AG08395 (cell line): Measurements from ENCODE around the gene CD9.
"Not testable (repeated sequence)": the region's sequence is repeated elsewhere in the genome, so short reads cannot be mapped to it uniquely, and the experiment has no call there.

Source experiments
- DNase-seq: peaks from one replicate; pipeline ENCODE4 v3.0.0; 2012; ENCODE audit warnings: mixed read lengths, low spot score

CD9 gene

GRCh38 chr12:6180268-6181051 is 19.7 kb upstream of the CD9 start:
- peak; percentile 62 for DNase-seq

GRCh38 chr12:6181166-6181565 is 19.0 kb upstream of the CD9 start:
- no peak for DNase-seq

DNA sequence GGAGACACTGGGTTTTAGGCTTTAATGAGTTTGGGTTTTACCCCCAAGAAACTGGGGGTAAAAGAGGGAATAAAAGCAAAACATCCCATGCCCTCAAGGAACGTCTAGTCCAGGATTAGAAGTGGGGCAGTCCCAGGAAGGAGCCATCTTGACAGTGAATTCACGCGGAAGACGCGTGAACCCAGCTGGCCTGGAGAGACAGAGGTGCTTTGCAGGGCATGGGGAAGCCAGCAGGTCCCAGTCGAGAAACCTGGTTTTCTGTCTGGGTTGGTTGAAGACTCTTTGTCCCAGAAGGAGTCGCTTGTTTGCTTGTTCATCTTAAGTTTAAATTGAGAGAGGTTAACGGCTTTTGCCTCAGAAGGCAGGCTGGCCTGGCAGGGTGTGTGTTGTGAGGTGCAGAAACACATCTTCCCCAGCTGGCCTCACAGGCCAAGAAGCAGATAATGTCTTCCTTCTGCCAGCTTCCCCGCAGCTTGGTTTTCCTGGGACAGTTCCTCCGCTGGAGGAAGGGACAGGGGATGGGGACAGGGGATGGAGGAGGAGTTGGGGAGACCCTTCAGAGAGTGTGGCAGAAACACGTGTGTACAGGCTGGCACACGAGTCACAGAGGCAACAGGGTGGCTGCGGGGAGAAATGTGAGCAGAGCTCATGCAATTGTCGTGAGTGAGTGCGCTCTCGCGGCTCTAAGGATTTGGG is 18.5 kb upstream of the CD9 start:
- DNase-seq: no peak

DNA sequence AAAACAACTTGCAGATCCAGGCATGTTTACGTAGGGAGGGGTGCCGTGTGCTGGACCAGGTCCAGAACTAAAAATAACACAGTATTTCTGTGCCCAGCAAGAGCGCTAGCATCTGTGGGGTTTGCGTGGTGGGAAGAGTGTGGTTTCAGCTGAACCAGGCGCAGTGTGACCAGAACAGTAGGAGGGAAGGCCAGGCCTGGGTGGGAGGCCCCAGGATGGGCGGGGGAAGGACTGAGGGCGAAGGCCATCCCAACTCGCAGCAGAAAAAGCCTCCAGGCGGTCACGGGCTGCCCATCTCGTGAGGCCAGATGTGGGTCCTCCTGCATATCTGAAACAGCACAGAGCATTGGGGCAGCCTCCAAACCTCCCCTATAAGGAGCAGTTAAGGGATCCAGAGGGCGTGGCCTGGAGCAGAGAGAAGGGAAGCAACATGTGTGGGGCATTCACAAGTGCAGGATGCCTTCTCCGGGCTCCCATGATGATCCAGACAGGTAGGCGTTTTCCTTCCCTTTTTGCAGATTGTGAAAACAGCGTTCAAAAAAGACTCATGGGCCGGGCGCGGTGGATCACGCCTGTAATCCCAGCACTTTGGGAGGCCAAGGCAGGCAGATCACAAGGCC is 17.8 kb upstream of the CD9 start:
- peak; percentile 80 for DNase-seq

DNA sequence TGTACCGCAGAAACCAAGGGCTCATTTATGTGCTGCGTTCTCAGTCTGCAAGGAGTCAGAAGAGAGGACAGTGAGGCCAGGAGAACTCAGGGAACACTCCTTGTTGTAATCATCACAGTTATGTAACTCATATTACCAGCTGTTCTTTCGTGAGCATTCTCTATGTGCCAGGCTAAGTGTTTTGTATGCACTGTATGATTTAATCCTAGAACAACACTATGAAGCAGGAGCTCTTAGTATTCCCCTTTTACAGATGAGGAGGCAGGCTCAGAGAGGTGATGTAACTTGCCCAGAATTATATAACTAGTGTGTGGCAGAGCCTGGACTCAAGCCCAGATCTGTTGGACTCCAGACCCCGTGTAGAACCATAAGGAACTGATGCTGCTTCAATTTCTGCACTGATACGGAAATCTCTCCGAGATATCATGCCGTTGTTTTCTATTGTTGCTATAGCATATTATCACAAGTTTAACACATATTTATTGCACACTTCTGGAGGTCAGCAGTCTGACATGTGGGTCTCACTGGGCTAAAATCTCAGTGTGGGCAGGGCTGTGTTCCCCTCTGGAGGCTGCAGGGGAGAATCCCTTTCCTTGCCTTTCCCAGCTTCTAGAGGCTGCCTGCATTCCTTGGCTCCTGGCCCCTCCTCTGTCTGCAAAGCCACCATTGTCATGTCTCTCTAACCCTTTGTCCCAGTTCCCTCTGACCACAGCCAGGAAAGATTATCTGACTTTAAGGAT is 16.3 kb upstream of the CD9 start:
- DNase-seq: peak; percentile 34

GRCh38 chr12:6185961-6186827 is 14.0 kb upstream of the CD9 start:
- no peak for DNase-seq

GRCh38 chr12:6187948-6188793 is 12.0 kb upstream of the CD9 start:
- no peak for DNase-seq

GRCh38 chr12:6189028-6189427 is 11.2 kb upstream of the CD9 start:
- no peak for DNase-seq

GRCh38 chr12:6189952-6190598 is 10.1 kb upstream of the CD9 start:
- DNase-seq: not testable (repeated sequence)

- not testable (repeated sequence) for DNase-seq
Measured at GRCh38 chr12:6190767-6191530, 9.3 kb upstream of the CD9 start.

- DNase-seq: no peak
Measured at GRCh38 chr12:6192604-6193380, 7.4 kb upstream of the CD9 start.

GRCh38 chr12:6193853-6194815 is 6.1 kb upstream of the CD9 start:
- no peak for DNase-seq

- DNase-seq: peak; percentile 96
Measured at GRCh38 chr12:6195665-6196535, 4.3 kb upstream of the CD9 start.

DNA sequence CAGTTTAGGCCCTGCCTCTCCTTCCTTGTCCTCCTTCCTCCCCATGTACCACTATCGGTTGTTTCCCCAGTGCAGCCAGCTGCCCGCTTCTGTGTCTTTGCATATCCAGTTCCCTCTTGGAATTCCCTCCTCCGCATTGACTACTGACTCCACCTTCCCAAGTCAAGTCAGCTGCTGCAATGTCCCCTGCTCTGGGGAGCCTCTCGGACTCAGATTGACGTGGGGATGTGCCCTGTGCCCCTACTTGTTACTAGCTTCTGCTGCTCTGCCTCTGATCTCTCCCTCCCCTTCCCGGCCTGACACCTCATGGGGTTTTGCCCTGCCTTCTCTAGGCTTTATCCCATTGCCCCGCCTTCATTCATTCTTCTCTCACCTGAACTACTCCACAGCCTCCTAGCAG is 2.1 kb upstream of the CD9 start:
- no peak for DNase-seq

GRCh38 chr12:6198556-6198955 is 1.6 kb upstream of the CD9 start:
- DNase-seq: no peak

- no peak for DNase-seq
Measured at GRCh38 chr12:6198985-6199530, 1.1 kb upstream of the CD9 start.
